SK-N-MC (cell line): Measurements from ENCODE around the gene LPCAT2.

Source experiments
- DNase-seq: peaks from one replicate; pipeline ENCODE4 v3.0.0-alpha.2; 2011; ENCODE audit warnings: low read depth, low spot score
- H3K27ac ChIP-seq: fragments of 200-600 bp; sonication (generic); 2 replicates; pipeline ENCODE4 v1.5.1; 2016; ENCODE audit warnings: mixed run types
- H3K36me3 ChIP-seq: fragments of 200-600 bp; sonication (generic); 2 replicates; pipeline ENCODE4 v1.6.1; 2017; ENCODE audit warnings: antibody characterized with exemption, low read length, mixed read lengths; ENCODE audit not compliant: insufficient read depth
- H3K4me3 ChIP-seq: fragments of 200-600 bp; sonication (generic); 2 replicates; pipeline ENCODE4 v1.5.1; 2016
- H3K9ac ChIP-seq: fragments of 200-600 bp; sonication (generic); 2 replicates; pipeline ENCODE4 v1.8.0; 2017; ENCODE audit warnings: mixed run types, mixed read lengths; ENCODE audit not compliant: insufficient read length
- H3K9me3 ChIP-seq: fragments of 200-600 bp; sonication (generic); 2 replicates; pipeline ENCODE4 v1.6.1; 2017; ENCODE audit warnings: low read depth, mild to moderate bottlenecking, antibody characterized with exemption, low read length, moderate library complexity, mixed read lengths
- EZH2 ChIP-seq: fragments of 200-600 bp; sonication (generic); IDR thresholded peaks from one replicate; pipeline ENCODE4 v1.6.1; 2017; ENCODE audit warnings: antibody characterized with exemption
- FOXP2 ChIP-seq: optimal IDR thresholded peaks from 2 replicates; pipeline ENCODE3; 2011; ENCODE audit warnings: mild to moderate bottlenecking, moderate library complexity; ENCODE audit not compliant: insufficient read depth; ENCODE audit errors: extremely low read length, control extremely low read depth
- POLR2AphosphoS5 ChIP-seq: IDR thresholded peaks from 2 replicates; pipeline ENCODE4 v1.6.1; 2012; ENCODE audit warnings: mild to moderate bottlenecking, low read depth, low read length, borderline replicate concordance

LPCAT2 gene

DNA sequence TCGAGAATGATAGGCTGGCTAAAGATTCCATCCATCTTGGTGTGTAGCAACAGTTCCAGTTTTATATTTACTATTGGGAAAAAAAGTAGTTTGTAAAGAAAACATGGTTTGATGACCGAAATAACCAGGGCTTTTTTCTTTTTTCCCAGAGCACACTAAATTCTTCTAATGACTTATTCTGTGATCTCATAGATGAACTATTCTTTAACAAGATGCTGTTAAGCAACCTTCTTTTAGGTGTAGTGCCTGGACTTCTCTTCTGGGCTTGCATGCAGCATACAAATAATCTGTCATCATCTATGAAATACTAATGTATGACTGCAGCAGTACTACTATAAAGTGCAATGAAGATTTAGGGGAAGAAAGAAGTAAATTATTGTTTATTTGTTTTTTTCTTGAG is 46.6 kb downstream of the LPCAT2 start:
- TF ChIP-seq POLR2AphosphoS5 (no peak), FOXP2 (no peak), EZH2 (no peak)
- H3K9ac ChIP-seq, result no peak overlapping the region
- H3K36me3 ChIP-seq, result no peaks in the 10 kb centered on the region
- no peak for DNase-seq
- H3K9me3 ChIP-seq, result no peaks in the 10 kb centered on the region
- no peak overlapping the region for H3K27ac ChIP-seq
- no peak overlapping the region for H3K4me3 ChIP-seq

DNA sequence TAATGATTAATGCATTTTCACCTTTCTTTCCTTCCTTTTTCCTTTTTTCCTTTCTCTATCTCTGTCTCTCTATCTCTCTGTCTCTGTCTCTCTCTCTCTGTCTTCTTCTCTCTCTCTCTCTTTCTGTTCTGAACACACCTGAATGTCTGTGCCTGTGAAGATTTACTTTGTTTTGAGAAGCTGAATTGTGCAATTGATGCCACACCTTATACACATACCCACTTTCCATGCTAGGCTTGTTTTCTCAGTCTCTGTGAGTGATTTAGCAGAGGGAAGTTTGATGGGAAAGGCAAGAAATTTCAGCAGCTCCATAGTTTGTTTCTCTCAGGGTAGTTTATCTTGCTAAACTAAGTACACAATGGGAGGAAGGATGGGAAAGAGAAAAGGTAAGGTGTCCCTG is 48.3 kb downstream of the LPCAT2 start:
- Histone ChIP-seq H3K4me3 (no peak overlapping the region), H3K27ac (no peak overlapping the region), H3K9ac (no peak overlapping the region), H3K36me3 (no peaks in the 10 kb centered on the region), H3K9me3 (no peaks in the 10 kb centered on the region)
- TF ChIP-seq POLR2AphosphoS5 (no peak), FOXP2 (no peak), EZH2 (no peak)
- no peak for DNase-seq

DNA sequence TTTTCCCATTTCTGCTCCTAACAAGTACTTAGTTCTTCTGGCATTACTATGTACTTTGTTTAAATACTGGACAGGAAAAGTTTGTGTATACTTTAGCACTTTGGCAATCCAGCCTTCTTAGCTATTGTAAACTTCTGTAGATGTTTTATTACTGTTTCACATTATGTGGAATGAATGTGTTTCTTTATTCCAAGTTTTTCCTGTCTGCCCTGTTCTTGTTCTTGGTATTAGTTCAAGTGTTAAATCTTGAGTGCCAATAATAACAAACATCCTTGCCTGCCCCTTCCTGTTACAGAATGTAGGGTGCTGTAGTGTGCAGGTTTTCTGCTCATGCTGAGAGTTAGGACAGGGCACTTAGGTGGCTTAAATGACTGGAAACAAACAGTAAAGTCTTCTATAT is 50.4 kb downstream of the LPCAT2 start:
- no peak overlapping the region for H3K9ac ChIP-seq
- TF ChIP-seq FOXP2 (no peak), POLR2AphosphoS5 (no peak), EZH2 (no peak)
- no peak overlapping the region for H3K27ac ChIP-seq
- H3K36me3 ChIP-seq, result no peaks in the 10 kb centered on the region
- H3K4me3 ChIP-seq, result no peak overlapping the region
- H3K9me3 ChIP-seq, result no peaks in the 10 kb centered on the region
- DNase-seq, result no peak

DNA sequence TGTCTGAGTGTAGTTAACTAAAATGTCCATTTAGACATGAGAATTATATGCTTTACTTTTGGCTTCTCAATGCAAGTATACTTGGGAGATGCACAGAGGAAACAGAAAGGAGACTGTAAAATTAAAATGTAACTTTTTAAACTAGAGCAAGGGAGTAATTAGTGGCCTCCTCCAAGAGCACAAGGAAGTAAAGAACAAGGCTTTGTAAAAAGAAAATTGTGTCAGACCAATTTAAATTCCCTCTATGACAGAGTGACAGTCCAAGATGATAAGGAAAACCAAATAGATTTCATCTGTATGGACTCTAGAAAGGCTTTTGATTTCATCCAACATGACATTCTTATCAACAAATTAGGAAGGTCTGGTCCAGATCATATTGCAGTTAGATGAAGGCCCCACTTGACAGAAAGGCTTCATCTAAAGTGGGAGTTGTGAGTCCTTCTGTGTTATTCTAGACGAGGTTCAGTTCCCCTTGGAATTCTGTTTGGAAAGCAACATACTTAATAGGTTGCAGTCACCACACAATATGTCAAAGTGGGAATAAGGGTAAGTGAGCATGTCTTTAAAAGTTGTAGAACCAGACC is 51.2 kb downstream of the LPCAT2 start:
- Histone ChIP-seq H3K9ac (no peak overlapping the region), H3K27ac (no peak overlapping the region), H3K36me3 (no peaks in the 10 kb centered on the region), H3K9me3 (no peaks in the 10 kb centered on the region), H3K4me3 (no peak overlapping the region)
- DNase-seq, result no peak
- no peak for TF ChIP-seq FOXP2
- TF ChIP-seq POLR2AphosphoS5, result no peak
- TF ChIP-seq EZH2, result no peak

DNA sequence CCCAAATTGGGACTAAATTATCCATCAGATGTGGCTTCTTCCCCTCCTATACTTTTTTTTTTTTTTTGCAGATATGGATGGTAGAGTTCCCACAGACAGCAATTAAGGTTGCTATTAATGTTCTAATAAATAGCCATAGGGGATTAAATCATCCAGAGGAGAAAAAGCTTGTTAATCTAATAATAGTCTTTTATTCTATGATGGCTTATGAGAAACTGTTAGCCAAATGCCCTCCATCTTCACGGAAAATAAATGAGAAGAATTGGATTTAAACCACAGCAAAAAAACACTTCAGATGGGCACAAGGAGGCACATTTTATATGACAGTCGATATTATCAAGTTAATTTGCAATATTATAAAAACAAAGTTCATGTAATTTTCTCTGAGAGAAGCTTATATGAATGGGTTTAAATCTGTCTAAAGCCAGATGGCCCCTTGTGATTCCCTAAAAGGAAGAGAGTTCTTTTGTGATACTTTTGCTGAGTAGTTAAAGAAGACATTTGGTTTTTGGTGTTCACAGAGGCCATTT is 52.5 kb downstream of the LPCAT2 start:
- TF ChIP-seq FOXP2, result no peak
- Histone ChIP-seq H3K9me3 (no peaks in the 10 kb centered on the region), H3K9ac (no peak overlapping the region), H3K27ac (no peak overlapping the region), H3K4me3 (no peak overlapping the region), H3K36me3 (no peaks in the 10 kb centered on the region)
- DNase-seq, result no peak

DNA sequence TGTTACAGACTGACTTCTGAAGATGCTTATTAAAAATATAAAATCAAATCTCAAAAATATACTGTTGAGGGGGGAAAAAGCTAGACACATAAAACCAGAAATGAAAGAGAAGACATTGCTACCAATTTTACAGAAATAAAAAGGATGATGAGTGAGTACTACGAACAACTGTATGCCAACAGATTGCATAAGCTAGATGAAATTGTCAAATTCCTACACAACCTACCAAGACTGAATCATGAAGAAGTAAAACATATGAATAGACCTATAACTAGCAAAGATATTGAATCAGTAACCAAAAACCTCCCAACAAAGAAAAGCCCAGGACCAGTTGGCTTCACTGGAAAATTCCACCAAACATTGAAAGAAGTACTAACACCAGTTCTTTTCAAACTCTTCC is 54.1 kb downstream of the LPCAT2 start:
- Histone ChIP-seq H3K36me3 (no peaks in the 10 kb centered on the region), H3K9me3 (no peaks in the 10 kb centered on the region), H3K27ac (no peak overlapping the region), H3K9ac (no peak overlapping the region), H3K4me3 (no peak overlapping the region)
- DNase-seq, result no peak
- TF ChIP-seq POLR2AphosphoS5 (no peak), FOXP2 (no peak), EZH2 (no peak)

DNA sequence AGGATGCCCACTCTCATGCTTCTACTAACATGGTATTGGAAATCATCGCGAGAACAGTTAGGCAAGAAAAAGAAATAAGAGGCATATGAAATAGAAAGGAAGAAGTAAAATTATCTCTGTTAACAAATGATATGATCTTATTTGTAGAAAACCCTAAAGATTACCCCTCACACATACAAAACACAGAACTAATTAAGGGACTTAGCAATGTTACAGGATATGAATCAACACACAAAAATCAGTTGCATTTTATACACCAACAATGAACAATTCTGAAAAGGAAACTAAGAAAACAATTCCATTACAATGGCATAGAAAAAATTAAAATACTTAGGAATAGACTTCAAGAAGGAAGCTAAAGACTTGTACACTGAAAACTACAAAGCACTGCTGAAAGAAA is 54.9 kb downstream of the LPCAT2 start:
- Histone ChIP-seq H3K4me3 (no peak overlapping the region), H3K9ac (no peak overlapping the region), H3K9me3 (no peaks in the 10 kb centered on the region), H3K27ac (no peak overlapping the region), H3K36me3 (no peaks in the 10 kb centered on the region)
- TF ChIP-seq POLR2AphosphoS5 (no peak), EZH2 (no peak), FOXP2 (no peak)
- DNase-seq, result no peak

DNA sequence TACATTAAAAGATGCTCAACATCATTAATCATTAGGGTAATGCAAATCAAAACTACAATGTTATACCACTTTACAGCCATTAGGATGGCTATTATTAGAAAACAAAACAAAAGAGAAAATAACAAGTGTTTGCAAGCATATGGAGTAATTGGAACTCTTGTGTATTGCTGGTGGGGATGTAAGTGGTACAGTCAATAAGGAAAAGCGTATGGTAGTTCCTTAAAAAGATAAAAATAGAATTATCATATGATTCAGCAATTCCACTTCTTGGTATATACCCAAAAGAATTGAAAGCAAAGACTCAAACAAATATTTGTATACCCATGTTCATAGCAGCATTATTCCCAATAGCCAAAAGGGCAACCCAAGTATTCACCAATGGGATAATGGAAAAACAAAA is 56.2 kb downstream of the LPCAT2 start:
- Histone ChIP-seq H3K36me3 (no peaks in the 10 kb centered on the region), H3K9ac (no peak overlapping the region), H3K27ac (no peak overlapping the region), H3K9me3 (no peaks in the 10 kb centered on the region), H3K4me3 (no peak overlapping the region)
- TF ChIP-seq FOXP2, result no peak
- TF ChIP-seq EZH2, result no peak
- TF ChIP-seq POLR2AphosphoS5, result no peak
- no peak for DNase-seq
